ENCODE results near the gene TLE6.
"Not testable (repeated sequence)": the region's sequence is repeated elsewhere in the genome, so short reads cannot be mapped to it uniquely, and the experiment has no call there.

The TLE6 gene

GRCh38 chr19:2977001-2977745 lies at the start of gene TLE6:
Gene TLE6 (plus strand): TSS chr19:2977564. CDS start chr19:2978234, 670 bp downstream.
- TF ChIP-seq CTCF (IDR thresholded peaks at IDR 0.05), result no peak
- no peaks in the 10 kb centered on the region for H3K9me3 ChIP-seq
- peaks cover 6 to 55% (median 38%) of the 10 kb centered on the region in 4 donors for H3K4me1 ChIP-seq
- DNase-seq, result peak; percentile 93 to 96
- H3K4me3 ChIP-seq, result peak within 1 kb of the TSS; percentile 43 to 57
- peaks cover 0 to 25% of the 10 kb centered on the region in 2 donors for H3K27me3 ChIP-seq
- no peaks in the 10 kb centered on the region for H3K36me3 ChIP-seq
- intact Hi-C loops (cut with DNase I; ENCODE audit: low total_unique reads), result no loop called here
- H3K27ac ChIP-seq, result peak within 1 kb of the TSS in 1 of 2 donors; percentile 8

GRCh38 chr19:2933490-2933910 lies 43.9 kb upstream of the TLE6 start:
- H3K4me1 ChIP-seq, result no peaks in the 10 kb centered on the region
- intact Hi-C loops (cut with DNase I; ENCODE audit: low total_unique reads), result no loop called here
- H3K36me3 ChIP-seq, result peaks cover 54 to 63% (median 61%) of the 10 kb centered on the region in 3 donors

GRCh38 chr19:2935863-2936262 lies 41.5 kb upstream of the TLE6 start:
- H3K27ac ChIP-seq; intact Hi-C loops (cut with DNase I; ENCODE audit: low total_unique reads); H3K4me1 ChIP-seq; H3K27me3 ChIP-seq; DNase-seq; H3K4me3 ChIP-seq: not testable (repeated sequence)
- Histone ChIP-seq H3K9me3 (peaks cover 5 to 32% (median 24%) of the 10 kb centered on the region in 3 donors), H3K36me3 (peaks cover 58 to 76% (median 70%) of the 10 kb centered on the region in 3 donors)

More at GRCh38 chr19:2933490-2933910, 43.9 kb upstream of the TLE6 start:
- Histone ChIP-seq H3K27ac (no peak overlapping the region), H3K9me3 (peaks cover 5 to 32% (median 24%) of the 10 kb centered on the region in 3 donors), H3K27me3 (no peaks in the 10 kb centered on the region), H3K4me3 (no peak overlapping the region)
- TF ChIP-seq CTCF (IDR thresholded peaks at IDR 0.05), result no peak
- DNase-seq, result no peak

- TF ChIP-seq CTCF (IDR thresholded peaks at IDR 0.05), result no peak
- no peaks in the 10 kb centered on the region for H3K27me3 ChIP-seq
- no peak for DNase-seq
- peaks cover 0 to 14% (median 13%) of the 10 kb centered on the region in 4 donors for H3K4me1 ChIP-seq
- intact Hi-C loops (cut with DNase I; ENCODE audit: low total_unique reads), result loop anchor here (5.0 kb wide), 1 partner anchor 36 kb away; no protein-coding TSS in a partner anchor
- H3K36me3 ChIP-seq, result peaks cover 9 to 17% (median 13%) of the 10 kb centered on the region in 3 donors
- no peak overlapping the region for H3K27ac ChIP-seq
- H3K4me3 ChIP-seq, result no peak overlapping the region
- no peaks in the 10 kb centered on the region for H3K9me3 ChIP-seq
Measured at GRCh38 chr19:2942928-2943640, 34.3 kb upstream of the TLE6 start.

GRCh38 chr19:2944403-2944774 lies 33.0 kb upstream of the TLE6 start:
- Histone ChIP-seq H3K27me3 (no peaks in the 10 kb centered on the region), H3K4me3 (peak overlapping the region; percentile 71 to 81), H3K27ac (peak overlapping the region; percentile 82 to 85), H3K36me3 (peaks cover 0 to 4% (median 4%) of the 10 kb centered on the region in 3 donors), H3K9me3 (no peaks in the 10 kb centered on the region), H3K4me1 (peaks cover 0 to 20% (median 17%) of the 10 kb centered on the region in 4 donors)
- intact Hi-C loops (cut with DNase I; ENCODE audit: low total_unique reads), result loop anchor here (5.0 kb wide), 1 partner anchor 37 kb away; no protein-coding TSS in a partner anchor
- DNase-seq, result no peak
- TF ChIP-seq CTCF (IDR thresholded peaks at IDR 0.05), result no peak
